GM18951 (cell line): ENCODE measurements around the gene CCNQ.

Experiments
- POLR2A ChIP-seq: IDR thresholded peaks from 4 replicates; pipeline ENCODE4 v1.6.1; 2011; ENCODE audit warnings: mild to moderate bottlenecking; ENCODE audit not compliant: insufficient read length, insufficient read depth; ENCODE audit errors: extremely low read depth
- in situ Hi-C: fragments of 300-500 bp; cut with MboI; formaldehyde crosslinking; loops from one replicate; pipeline ENCODE4 v1.12.0; 2022; ENCODE audit warnings: low sequenced_read_pairs, mixed read lengths, inconsistent platforms; ENCODE audit not compliant: unreplicated experiment

Gene CCNQ

DNA sequence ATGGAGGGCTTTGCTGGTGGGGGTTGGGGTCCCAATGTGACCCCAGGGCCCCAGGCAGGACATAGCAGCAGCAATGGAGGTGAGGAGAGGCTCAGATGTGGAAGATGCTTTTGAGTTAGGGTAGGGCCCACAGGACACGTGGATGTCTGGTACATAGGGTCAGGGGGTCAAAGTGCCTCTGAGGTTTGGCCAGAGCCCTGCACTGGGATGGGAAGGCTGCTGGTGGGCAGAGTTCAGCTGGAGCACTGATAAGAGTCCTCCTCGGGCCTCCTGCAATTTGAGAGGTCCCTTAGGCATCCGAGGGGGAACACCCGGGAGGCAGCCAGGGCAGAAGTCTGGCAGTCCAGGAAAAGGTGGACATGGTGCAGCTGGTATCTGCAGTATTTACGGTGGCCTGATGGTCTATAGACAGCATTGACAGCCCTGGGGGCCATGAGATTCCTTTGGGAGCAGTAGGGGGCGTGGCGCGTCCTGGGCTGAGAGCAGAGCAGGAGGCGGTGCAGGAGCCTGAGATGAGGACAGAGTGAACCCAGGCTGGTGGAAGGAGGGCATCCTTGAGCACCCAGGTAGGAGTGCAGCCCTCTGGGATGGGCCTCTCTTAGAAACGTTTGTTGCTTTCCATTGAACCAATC, 22.6 kb downstream of the CCNQ start:
- no peak for TF ChIP-seq POLR2A
- in situ Hi-C loops: no loop called here

DNA sequence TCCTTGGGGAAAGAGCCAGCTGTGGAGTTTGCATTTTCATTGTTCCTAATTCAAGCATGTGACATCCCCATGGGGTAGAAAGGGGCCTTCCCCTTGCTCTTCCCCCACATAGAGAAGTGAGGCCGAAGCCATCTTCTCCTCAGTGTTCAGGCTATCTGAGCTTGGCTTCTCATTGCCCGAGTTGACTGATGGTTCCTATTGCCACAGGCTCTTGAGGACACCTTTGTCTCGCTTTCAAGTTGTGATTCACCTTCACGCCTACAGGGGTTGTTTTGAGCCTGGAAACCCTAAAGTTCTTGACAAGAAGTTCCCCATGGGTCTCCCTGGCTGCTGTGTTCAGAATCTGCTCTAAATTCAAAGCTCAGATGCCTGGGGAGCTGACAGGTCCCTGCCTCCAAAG, 25.0 kb downstream of the CCNQ start:
- in situ Hi-C loops: no loop called here

DNA sequence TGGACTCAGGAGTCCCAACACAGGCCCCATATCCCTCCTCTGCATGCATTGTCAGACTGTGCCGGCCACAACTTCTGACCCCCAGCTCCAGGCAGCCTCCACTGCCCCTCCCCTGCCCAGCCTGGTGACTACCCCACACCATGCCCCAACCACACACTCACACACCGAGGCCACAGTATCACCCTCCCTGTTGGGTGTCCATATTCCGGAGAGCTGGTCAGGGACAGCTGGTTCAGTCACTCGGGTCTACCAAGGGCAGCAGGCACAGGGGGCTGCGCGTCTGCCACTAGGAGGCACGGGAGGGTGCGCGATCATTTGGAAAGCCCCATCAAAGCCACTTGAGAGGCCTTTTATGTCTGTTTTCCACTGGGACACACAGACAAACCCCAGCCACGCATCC, 26.3 kb downstream of the CCNQ start:
- in situ Hi-C loops: no loop called here
- TF ChIP-seq POLR2A: no peak

More for the DNA sequence above, 25.0 kb downstream of the CCNQ start:
- TF ChIP-seq POLR2A: no peak

DNA sequence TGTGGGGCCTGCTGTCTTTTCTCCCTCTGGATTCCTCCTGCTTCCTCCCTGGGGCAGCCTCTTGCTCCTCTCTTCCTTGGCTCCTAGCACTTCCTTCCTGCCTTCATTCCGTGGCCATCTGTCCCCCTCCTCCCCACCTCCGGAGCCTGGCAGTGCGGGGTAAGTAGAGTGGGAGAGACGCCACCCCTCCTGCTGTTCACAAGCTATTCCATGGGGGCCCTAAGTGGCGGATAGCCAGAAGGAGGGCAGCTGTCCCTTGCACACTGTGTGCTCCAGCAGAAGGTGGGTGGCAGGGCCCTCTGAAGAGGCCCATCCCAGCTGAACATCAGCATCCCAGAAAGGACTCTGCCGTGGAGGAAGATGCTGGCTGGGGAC, 27.4 kb downstream of the CCNQ start:
- in situ Hi-C loops: no loop called here
- no peak for TF ChIP-seq POLR2A

DNA sequence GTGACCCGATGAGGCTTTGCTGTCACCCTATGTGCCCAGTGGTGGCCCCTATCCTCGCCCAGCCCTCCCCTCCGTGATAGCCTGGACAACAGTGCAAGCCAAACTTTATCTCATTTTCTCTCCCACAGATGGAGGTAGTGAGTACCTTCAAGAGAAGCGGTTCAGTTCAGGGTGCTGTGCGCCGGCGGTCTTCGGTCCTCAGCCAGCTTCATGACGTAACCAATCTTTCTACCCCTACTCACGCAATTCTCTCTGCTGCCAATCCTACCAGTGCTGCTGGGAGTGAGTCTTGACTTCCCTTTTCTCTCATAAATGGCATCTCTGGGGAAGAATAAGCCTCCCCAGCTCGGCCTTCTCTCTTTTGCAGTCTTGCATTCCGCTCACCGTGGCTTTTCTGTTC, 29.5 kb downstream of the CCNQ start:
- TF ChIP-seq POLR2A: no peak
- in situ Hi-C loops: no loop called here

DNA sequence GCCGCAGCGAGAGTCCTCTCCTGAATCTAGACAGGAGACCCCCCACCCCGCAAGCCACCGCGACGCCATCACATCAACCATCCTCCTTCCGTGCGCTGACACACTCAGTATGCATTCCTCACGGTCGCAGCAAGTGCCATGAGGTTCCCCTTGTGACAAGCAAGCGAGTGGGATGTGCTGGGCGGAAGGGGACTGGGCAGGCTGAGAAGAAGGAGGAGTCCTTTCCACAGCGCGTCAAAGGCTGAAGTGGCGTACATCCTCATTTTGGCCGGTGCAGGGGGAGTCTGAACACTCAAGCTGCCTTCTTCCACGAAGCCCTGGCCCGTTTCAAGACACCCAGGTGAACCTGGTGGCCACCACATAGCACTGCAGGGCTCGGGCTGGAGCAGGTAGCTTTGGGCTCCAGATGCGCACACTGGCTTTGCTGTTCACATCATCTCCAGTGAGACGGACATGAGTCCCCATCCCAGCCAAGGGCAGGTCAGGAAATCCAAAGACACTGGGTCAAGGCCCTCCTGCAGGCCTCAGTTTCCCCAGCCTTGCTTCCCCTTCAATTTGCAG, 30.4 kb downstream of the CCNQ start:
- no peak for TF ChIP-seq POLR2A
- in situ Hi-C loops: no loop called here

DNA sequence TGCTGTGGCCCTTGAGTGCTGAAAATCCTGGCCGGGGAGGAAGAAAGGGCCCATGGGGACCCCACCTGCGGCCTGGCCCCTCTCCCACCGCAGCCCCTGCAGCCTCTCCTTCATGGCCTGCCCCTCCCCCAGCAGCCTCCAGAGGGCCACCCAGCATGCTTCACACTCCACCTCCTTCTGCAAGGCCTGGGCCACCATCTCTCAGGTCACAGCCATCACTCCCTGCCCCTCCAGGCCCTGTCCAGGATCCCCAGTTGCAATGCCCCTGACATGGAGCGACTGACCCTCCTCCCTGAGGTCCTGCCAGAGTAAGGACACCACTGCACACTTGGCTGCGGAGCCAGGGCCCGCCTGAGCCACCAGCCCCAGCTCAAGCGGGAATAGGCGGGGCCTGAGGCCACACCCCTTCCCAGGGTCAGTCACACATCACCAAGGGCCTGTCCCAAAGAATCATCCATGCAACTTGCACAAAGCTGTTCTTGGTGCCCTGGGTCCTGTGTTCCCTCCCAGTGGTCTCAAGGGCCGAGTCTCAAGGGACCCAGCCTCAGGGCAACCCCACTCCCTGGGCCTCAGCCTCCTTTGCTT, 32.9 kb downstream of the CCNQ start:
- no peak for TF ChIP-seq POLR2A
- in situ Hi-C loops: no loop called here

DNA sequence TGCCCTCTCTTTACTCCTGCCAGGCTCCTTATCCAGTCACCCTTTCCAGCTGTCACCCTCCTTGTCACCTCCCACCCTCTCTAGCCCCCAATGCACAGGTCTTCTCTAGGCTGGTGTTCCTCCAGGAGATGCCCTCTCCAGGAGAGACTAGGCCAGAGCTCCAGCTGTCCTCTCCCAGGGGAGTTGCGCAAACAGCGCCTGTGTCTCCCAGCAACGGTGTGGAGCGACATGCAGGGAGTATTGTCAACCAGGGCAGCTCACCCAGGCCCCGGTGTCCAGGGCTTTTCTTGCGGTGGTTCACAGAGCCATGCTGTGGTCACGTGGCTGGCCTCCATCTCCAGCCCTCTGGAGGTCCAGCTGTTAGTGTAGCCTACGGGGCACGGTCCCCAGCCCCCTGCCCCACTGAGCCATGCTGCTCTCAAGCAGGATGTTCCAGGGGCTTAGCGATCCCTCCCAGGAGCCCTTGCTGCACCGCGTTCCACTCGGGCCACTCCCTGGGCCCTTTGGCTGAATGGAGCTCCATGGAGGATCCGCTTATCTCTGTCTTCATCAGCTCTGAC, 34.8 kb downstream of the CCNQ start:
- no peak for TF ChIP-seq POLR2A
- in situ Hi-C loops: no loop called here

DNA sequence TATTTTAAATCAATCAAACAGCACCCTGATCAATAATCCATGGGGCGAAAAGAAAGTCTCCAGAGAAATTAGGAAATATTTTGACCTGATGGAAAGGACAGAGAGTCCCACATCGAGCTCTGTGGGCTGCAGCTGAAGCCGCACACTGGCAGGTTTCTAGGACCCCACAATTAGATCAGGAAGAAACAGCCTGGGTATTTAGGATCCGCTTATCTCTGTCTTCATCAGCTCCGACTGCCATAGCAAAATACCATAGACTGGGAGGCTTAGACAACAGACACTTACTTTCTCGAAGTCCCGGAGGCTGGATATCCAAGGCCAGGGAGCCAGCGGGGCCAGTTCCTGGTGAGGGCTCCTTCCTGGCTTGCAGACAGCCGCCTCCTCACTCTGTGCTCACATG, 36.4 kb downstream of the CCNQ start:
- TF ChIP-seq POLR2A: no peak
- in situ Hi-C loops: no loop called here

DNA sequence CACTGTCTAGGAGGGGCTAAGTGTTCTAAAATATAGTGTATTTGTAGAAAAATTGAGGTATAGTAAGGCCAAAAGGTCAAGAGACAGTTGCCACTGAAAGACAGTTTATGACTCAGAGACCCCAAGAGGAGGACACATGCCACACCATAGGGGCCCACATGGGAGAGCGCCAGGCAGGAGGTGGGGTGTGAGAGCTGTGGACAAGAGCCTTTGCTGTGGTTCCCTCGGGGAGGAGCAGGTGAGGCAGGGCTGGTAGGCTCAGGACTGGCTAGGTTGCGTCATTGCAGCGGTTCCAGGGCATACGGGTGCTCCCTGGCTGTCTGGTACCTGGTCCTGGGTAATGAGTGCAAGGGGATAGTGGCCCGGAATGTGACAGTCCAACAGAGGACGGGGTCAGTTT, 37.6 kb downstream of the CCNQ start:
- in situ Hi-C loops: no loop called here
- TF ChIP-seq POLR2A: no peak

DNA sequence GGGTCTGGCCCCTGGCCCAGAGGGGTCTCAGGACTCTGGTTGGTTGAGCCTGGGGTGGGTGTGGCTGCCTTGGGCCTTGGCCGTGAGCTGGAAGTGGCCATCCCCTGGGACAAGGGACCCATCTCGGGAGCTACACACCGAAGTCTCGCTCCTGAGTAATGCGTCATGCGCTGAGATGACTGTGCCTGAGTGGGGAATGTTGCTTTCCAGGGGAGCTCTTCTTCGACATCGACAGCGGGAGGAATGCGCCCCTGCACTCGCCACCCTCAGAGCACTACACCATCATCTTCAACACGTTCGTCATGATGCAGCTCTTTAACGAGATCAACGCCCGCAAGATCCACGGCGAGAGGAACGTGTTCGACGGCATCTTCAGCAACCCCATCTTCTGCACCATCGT, 38.5 kb downstream of the CCNQ start:
- in situ Hi-C loops: no loop called here
- no peak for TF ChIP-seq POLR2A

DNA sequence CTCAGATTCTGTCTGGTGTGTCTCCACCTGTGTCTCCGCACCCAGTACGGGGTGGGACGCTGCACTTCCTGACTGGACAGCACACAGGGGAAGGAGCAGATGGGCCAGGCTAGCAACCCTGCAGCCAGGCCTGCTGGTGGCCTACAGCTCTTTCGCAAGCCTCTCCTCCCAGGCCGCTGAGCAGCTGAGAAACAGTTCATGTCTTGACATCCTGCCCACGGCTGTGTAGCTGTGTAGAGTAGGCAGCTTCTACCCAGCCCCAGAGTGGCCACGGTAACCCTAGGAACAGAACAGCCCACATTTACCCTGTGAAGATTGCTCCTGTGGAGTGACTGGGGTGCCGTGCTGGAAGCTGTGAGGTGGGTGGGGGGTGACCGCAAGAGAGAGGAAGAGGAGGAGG, 38.9 kb downstream of the CCNQ start:
- in situ Hi-C loops: loop anchor here (10.0 kb wide), 1 partner anchor 105 kb away; no protein-coding TSS in a partner anchor
- TF ChIP-seq POLR2A: no peak

DNA sequence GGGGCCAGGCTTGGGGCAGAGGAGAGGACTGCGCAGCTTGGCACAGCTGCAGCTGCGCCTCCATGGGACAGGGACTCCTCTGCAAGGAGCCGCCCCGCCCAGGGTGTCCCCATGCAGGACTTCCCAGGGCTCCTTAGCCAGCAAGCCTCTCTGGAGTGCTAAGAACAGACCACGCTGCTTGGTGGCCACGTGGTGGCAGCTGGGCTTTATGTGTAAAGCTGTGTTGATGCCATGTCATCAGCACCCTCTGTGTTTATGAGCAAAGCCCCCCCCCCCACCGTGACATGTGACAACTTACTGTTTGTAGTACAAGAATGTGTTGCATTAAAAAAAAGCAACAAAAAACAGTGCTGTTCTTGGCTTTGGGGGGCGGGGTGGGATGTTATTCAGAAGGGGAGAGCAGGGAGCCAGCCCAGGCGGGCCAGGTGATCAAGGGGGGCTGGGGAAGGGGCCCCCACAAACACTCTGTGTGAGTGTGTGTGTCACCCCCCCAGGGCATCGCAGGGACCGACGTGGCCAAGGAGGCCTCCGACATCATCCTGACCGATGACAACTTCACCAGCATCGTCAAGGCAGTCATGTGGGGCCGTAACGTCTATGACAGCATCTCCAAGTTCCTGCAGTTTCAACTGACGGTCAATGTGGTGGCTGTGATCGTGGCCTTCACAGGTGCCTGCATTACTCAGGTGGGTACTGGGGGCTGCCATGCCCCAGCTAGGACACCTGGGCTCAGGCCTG, 41.2 kb downstream of the CCNQ start:
- in situ Hi-C loops: loop anchor here (10.0 kb wide), 1 partner anchor 107 kb away; no protein-coding TSS in a partner anchor
- TF ChIP-seq POLR2A: no peak
